Measurements from ENCODE around the gene DYSF. TPM values are rescaled to one million over a fixed set of nuclear protein-coding genes. Genes with fewer than 3 reads are reported as not detected.

DYSF gene
- total RNA-seq, 1 donor from 2014 or later, result 72.0 TPM

- DNase-seq (ENCODE audit: extremely low spot score, unreplicated experiment), result no peak
- no peaks in the 10 kb centered on the region for H3K4me1 Mint-ChIP-seq (ENCODE audit: unreplicated experiment)
- no peaks in the 10 kb centered on the region for H3K9me3 Mint-ChIP-seq (ENCODE audit: unreplicated experiment)
- H3K27me3 Mint-ChIP-seq (ENCODE audit: unreplicated experiment), result peaks cover 3% of the 10 kb centered on the region
- no peak for TF ChIP-seq CTCF (IDR thresholded peaks at IDR 0.05)
- no peak overlapping the region for H3K4me3 Mint-ChIP-seq (ENCODE audit: unreplicated experiment)
- H3K36me3 Mint-ChIP-seq (ENCODE audit: unreplicated experiment), result no peaks in the 10 kb centered on the region
- no peak overlapping the region for H3K27ac Mint-ChIP-seq (ENCODE audit: unreplicated experiment)
Observed at GRCh38 chr2:71711133-71711855, 257.9 kb downstream of the DYSF start.

DNA sequence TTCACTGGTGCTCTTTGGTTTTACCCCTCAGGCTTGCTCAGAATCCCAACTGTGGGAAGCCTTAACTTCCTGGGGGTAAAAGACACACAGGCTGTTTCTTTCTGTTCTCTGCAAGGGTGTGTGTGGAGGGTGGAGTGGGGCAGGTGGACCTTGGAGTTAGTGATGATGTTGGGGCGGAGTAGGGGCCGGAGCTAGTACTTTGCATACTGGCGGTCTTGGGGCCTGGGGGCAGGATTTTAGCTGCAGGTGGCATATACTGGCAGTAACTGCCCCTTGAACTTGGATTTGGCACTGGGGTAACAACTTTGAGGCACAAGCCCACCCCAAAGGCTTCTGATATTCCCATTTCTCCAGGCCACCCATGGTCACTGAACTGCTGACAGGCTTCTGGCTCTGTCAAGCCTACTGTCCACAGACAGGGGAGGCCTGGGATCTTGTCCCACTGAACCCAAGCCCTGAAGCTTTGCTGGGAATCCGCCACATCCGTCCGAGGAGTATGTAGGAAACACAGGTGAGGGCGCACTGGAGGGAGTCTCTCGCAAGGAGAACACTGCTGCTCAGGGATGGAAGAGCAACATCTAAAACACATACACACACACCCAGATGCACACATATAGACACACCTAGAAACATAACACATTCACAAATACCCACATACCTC lies 258.9 kb downstream of the DYSF start:
- no peak for DNase-seq (ENCODE audit: extremely low spot score, unreplicated experiment)
- Mint-ChIP-seq H3K36me3 (ENCODE audit: unreplicated experiment) (no peaks in the 10 kb centered on the region), H3K27ac (ENCODE audit: unreplicated experiment) (no peak overlapping the region), H3K4me3 (ENCODE audit: unreplicated experiment) (no peak overlapping the region), H3K9me3 (ENCODE audit: unreplicated experiment) (no peaks in the 10 kb centered on the region), H3K4me1 (ENCODE audit: unreplicated experiment) (peaks cover 8% of the 10 kb centered on the region), H3K27me3 (ENCODE audit: unreplicated experiment) (peaks cover 3% of the 10 kb centered on the region)
- TF ChIP-seq CTCF (IDR thresholded peaks at IDR 0.05), result no peak

DNA sequence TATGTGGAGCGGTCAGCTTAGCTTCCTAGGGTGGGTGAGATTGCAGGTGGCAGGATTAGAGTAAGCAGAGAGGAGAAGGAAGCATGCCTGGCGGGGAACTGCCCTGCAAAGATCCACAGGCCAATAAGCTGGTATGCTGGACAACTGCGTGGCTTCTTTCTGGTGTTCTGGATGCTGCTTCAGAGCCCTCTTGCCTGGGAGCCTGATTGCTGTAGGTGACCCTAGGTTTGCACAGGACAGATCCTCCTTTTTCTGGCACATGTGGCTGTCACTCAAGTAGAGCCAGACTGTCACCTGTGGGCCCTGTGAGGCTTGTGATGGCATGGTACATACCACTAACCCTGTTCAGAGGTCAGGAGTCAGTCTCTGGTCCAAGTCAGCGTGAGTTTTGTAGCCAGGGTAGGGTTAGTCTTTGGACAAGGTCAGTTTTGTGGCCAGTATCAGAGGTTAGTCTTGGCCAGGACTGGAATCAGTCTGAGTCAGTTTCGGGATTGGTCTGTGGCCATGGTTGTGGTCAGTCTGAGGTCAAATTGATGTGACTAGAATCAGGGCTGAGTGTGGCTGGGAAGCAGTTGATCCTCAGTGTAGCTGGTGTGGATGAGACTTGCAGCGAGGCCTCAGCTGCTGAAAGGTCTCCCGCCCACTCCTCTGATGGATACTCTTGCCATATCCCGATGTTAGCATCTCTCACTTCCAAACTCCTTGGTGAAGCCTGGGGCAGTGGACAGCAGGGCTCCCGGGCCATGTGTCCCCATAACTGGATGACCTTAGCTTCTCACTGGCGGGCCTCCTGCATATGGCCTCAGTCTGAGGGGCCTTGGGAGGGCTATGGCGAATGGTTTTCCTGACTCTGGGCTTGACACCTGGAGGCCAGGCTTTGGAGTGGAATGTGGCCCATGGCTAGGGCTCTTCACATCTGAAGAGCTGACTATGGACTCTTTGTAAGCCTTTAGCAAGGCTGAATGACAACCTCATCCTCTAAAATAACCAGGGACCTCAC lies 260.5 kb downstream of the DYSF start:
- TF ChIP-seq CTCF (IDR thresholded peaks at IDR 0.05), result no peak
- peaks cover 3% of the 10 kb centered on the region for H3K27me3 Mint-ChIP-seq (ENCODE audit: unreplicated experiment)
- no peak overlapping the region for H3K4me3 Mint-ChIP-seq (ENCODE audit: unreplicated experiment)
- no peak for DNase-seq (ENCODE audit: extremely low spot score, unreplicated experiment)
- H3K4me1 Mint-ChIP-seq (ENCODE audit: unreplicated experiment), result peaks cover 19% of the 10 kb centered on the region
- H3K9me3 Mint-ChIP-seq (ENCODE audit: unreplicated experiment), result no peaks in the 10 kb centered on the region
- H3K27ac Mint-ChIP-seq (ENCODE audit: unreplicated experiment), result no peak overlapping the region
- no peaks in the 10 kb centered on the region for H3K36me3 Mint-ChIP-seq (ENCODE audit: unreplicated experiment)

DNA sequence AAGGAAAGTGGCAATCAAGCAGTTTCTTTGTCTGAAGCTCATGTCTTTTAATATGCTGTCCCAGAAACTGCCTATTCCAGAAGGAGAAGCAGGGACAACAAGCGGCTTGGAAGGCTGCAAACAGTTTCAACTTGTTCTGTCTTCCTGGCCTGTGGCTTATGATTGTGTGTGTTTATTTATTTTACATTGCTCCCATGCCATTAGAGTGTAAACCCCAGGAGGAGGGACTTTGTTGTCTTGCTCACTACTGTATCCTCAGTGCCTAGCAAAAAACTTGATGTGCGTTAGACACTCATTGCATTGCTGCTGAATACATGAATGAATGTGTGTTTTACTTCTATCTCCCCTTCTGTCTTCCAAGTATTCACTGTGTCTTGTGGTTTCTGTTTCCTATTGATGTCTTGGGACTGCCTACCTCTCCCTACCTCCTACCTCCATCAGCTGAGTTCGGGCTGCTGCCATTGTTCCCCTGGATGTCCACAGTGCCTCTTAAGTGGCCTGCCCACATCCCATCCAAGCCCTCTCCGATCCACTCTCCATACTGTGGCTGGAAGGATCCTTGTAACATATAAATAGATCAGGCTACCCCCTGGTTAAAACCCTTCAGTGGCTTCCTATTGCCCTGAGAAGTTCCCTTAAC lies 261.4 kb downstream of the DYSF start:
- H3K36me3 Mint-ChIP-seq (ENCODE audit: unreplicated experiment), result no peaks in the 10 kb centered on the region
- H3K4me3 Mint-ChIP-seq (ENCODE audit: unreplicated experiment), result no peak overlapping the region
- peaks cover 28% of the 10 kb centered on the region for H3K4me1 Mint-ChIP-seq (ENCODE audit: unreplicated experiment)
- H3K27ac Mint-ChIP-seq (ENCODE audit: unreplicated experiment), result no peak overlapping the region
- H3K9me3 Mint-ChIP-seq (ENCODE audit: unreplicated experiment), result no peaks in the 10 kb centered on the region
- no peak for TF ChIP-seq CTCF (IDR thresholded peaks at IDR 0.05)
- no peak for DNase-seq (ENCODE audit: extremely low spot score, unreplicated experiment)
- peaks cover 3% of the 10 kb centered on the region for H3K27me3 Mint-ChIP-seq (ENCODE audit: unreplicated experiment)

Data from osteocyte (in vitro differentiated cells).